ENCODE results near the gene PRMT9. TPM values are rescaled to one million over a fixed set of nuclear protein-coding genes. Genes with fewer than 3 reads are reported as not detected.

The PRMT9 gene
- total and polyA plus RNA-seq, 9 of the 15 experiments (the other 6 are each of a cell fraction or from before 2014, with no cell fraction given) = 3.5 to 15.6 (median 7.2) TPM

- TF ChIP-seq ARID3A (IDR thresholded peaks at IDR 0.05; ENCODE audit: borderline replicate concordance, low read depth, low read length) (no peak), ATF2 (CRISPR knock-in tag; IDR thresholded peaks at IDR 0.05) (no peak), PCBP1 (IDR thresholded peaks at IDR 0.05; ENCODE audit: low read depth, low read length, poor library complexity, severe bottlenecking) (no peak), ZNF75A (CRISPR knock-in tag; IDR thresholded peaks at IDR 0.05) (no peak), ADNP (tag; IDR thresholded peaks at IDR 0.05) (no peak), CBX3 (IDR thresholded peaks at IDR 0.05; ENCODE audit: borderline replicate concordance in 1 of 2, low read length in 2 of 2) (no peak), ZBTB17 (CRISPR knock-in tag; IDR thresholded peaks at IDR 0.05) (no peak), ID3 (CRISPR knock-in tag; IDR thresholded peaks at IDR 0.05) (no peak), ID3 (tag; IDR thresholded peaks at IDR 0.05) (peak; percentile 36; the same call in 1 of the 2 replicates), SRSF9 (IDR thresholded peaks at IDR 0.05; ENCODE audit: borderline replicate concordance, low read depth, low read length) (no peak), RBM22 (IDR thresholded peaks at IDR 0.05; ENCODE audit: low read depth, low read length, poor library complexity, severe bottlenecking) (no peak), CCAR2 (IDR thresholded peaks at IDR 0.05; ENCODE audit: low read depth, low read length) (no peak), KDM4B (IDR thresholded peaks at IDR 0.05; ENCODE audit: borderline replicate concordance in 2 of 2, low read depth in 1 of 2) (no peak), EGR1 (conservative IDR thresholded peaks at IDR 0.05) (peak; percentile 86), AFF1 (IDR thresholded peaks at IDR 0.05; ENCODE audit: low read depth in 1 of 2, partially characterized antibody in 2 of 2) (peak in 1 of 2 experiments; percentile 51), ZNF311 (CRISPR knock-in tag; IDR thresholded peaks at IDR 0.05) (no peak), NFE2L1 (tag; IDR thresholded peaks at IDR 0.05; ENCODE audit: borderline replicate concordance, low read depth) (no peak), ZKSCAN1 (IDR thresholded peaks at IDR 0.05; ENCODE audit: low read depth, low read length) (no peak), ZNF3 (CRISPR knock-in tag; IDR thresholded peaks at IDR 0.05) (no peak), ZBED1 (IDR thresholded peaks at IDR 0.05) (no peak)
These were observed at the start of gene PRMT9 (continued) for GRCh38 chr4:147683717-147684700.

All from K562 (cell line).